ENCODE results near the gene IPO13.

Gene IPO13

DNA sequence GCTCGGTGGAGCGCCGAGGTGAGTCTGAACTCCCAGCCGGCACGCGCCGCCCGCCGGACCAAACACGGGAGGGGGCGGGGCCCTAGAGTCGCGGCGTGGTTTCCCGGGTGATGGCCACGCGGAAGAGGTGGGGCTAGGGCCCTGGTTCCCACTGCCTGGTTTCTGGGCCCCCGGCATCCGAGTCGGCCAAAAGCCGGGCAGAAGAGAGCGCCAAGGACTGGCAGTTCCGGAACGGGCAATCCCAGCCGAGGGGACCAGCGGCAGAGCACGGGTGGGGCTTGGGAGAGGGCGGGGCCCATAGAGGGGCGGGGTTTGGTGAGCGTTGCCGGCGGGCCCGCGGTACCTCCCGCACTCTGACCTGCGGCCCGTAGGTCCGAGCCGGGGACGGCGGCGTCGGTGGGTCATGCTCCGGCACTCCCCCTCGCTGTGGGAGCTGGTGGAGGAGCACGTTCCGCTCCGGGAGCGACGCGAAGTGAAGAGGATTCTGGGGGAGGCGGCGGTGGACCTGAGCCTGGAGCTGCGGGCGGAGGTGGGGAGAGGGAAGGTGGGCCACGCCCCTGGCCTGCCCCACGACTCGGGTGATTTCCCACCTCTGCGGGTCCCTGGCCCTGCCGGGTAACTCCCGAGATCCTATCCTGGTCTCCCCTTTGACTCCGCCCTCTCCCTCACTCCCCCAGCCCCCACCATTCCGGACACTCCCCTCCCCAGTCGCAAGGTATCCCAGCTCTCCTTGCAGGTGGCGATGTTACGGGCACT, 44.9 kb downstream of the IPO13 start, which contains the start of gene CCDC24:
CCDC24 (plus strand) TSS at position 124 of the 756 bp plus-strand sequence; CDS start at position 404, 280 bp downstream.
- peak; percentile 89 for DNase-seq

DNA sequence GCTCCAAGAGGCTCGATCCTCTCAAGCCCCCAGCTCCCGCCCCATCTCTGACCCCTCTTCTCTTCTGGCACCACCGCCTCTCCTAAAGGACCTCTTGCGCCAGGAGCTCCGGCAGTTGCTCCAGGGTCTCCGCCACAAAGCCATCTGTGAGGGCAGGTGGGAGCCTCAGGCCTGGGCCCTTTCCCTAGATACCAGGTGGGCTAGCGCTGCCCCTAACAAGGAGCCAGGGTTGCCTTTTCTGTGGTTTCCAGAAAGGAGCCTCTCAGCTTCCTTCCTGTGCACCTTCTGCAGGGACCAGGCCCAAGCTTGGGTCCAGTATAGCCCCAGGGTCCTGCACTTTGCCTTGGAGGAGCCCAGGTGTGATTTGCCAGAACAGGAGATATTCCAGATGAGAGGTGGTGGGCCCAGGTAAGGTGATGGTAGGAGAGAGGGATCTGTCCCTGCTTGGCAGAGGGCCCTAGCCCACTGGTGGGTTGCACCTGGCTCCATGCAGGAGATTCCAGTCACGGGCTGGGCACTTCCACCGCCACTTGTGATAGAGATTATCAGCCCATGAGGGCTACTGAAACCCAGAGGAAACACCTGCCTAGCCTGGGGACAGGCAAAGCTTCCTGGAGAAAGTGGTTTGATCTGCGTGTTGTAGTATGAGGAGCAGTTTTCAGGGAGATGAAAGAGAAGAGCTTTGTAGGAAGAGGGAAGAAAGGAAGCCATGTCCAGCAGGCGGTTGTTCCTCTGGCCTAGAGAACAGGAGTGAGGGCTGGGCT, 45.7 kb downstream of the IPO13 start:
- DNase-seq = no peak

DNA sequence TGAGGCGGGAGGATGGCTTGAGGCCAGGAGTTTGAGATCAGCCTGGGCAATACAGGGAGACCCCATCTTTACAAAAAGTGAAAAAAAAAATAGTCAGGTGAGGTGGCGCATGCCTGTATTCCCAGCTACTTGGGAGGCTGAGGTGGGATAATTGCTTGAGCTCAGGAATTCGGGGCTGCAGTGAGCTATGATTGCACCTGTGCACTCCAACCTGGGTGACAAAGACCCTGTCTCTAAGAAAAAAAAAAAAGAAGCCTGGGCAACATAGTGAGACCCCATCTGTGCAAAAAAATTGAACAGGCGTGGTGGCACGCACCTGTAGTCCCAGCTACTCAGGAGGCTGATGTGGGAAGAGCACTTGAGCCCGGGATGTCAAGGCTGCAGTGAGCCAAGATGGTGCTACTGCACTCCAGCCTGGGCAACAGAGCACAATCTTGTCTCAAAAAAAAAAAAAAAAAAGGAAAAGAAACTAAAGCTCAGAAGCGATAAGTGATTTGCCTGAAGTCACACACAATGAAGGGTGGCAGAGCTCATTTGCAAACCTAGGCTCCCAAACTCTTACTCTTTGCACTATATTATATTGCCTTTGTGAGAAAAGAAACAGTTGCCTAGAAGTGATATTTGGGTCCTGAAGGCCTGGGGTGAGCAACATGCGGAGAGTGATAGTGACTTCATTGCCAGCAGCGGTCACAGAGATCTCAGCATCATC, 46.6 kb downstream of the IPO13 start:
- no peak for DNase-seq

DNA sequence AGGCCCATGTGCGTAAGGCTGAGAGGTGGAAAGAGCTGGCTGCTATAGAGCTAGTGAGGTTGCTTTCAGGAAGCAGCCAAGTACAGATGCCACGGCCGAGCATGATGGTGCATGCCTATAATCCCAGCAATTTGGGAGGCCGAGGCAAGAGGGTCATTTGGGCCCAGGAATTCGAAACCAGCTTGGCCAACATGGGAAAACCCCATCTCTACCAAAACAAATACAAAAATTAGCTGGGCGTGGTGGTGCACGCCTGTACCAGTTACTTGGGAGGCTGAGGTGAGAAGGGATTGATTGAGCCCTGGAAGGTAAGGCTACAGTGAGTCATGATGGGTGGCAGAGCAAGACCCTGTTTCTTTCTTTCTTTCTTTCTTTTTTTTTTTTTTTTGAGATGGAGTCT, 47.3 kb downstream of the IPO13 start:
- no peak for DNase-seq

DNA sequence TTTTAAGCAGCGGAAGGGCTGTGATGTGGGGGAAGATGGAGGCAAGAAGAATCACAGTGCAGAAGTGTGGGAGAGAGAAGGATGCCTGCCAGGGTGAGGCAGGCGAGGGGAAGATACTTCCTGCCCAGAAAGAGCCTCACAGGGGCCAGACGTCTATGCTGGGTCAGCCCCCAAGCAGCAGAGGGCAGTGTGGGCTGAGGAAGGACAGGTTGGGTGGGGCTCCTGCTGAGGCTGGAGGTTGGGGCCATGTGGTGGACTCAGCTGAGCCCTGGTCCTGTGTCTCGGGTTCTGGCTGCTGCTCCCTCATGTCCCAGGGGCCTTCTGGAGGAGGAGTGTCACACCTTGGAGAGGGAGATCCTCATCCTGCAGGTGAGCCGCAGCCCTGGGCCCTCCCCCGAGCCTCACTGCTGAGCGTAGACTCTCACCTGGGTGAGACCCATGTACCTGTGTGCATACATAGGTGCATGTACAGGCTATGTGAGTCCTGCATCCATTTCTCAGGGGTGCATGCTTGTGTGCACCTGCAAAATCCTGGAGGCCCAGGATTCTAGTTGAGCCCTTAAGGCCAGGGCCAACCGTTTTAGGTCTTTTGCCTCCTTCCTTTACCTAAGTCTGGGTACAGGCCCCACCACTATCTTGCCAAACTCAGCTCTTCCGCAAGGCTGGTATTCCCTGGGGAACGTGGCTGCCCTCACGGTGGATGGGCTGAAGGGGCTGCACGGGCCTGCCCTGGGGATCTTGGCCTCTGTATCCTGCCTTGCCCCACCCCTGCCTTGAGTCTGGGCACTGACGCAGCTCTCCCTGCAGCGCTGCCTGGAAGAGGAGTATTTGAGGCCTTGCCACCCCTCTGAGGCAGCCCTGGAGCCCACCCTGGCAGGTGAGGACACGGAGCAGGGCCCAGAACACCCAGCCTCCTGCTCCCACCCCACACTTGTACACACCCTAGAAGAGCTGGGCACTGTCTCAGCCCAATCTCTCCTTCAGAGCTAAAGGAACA, 48.3 kb downstream of the IPO13 start:
- DNase-seq = peak; percentile 84

DNA sequence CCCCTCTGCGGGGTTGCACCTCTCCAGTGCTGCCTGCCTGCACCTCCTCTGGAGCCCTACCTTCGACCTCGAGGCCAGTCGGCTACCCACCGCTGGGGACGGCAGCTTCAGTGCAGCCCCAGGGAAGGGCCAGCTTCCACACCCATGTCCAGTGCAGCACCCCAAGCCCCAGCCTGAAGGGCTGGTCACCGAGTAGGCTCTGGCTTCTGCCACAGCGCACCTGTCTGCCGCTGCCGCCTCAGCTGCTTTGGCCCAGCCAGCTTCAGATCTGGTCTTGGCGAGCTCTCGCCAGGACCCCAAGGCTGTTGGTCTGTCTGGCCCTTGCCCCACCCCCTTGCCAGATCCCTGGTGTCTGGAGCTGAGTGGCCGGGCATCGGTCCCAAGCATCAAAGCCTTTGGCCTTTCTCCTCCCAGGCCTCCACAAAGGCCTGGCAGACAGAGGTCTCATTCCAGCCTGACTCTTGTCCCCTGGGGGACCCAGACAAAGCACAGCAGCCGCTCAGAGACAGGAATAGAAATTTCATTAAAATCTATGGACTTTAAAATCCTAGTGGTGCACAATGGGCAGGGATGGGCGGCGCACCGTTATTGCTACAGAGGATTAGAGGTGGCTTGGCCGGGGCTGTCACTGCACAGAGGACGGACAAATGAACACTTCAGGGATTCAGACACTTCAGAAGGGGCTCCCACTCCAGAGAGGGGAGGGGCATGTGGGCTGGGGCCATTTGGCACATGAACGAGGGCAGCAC, 49.4 kb downstream of the IPO13 start:
- DNase-seq = no peak

DNA sequence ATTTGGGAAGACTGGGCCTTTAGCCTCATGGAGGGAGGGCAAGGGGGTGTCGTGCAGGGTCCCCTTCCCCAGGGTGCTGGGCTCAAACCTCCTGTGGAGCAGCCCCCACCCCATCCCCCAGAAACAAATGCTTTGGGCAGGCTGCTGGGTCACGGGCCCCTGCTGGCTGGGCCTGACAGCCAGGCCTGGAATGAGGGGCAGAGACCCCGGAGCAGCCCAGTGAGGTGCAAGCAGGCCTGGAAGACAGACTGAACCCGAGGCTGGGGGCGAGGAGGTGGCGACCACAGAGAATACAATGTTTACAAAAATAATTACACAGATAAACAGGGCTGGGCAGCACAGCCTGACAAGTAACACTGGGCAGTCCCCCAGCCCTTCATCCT, 50.0 kb downstream of the IPO13 start:
- no peak for DNase-seq

DNA sequence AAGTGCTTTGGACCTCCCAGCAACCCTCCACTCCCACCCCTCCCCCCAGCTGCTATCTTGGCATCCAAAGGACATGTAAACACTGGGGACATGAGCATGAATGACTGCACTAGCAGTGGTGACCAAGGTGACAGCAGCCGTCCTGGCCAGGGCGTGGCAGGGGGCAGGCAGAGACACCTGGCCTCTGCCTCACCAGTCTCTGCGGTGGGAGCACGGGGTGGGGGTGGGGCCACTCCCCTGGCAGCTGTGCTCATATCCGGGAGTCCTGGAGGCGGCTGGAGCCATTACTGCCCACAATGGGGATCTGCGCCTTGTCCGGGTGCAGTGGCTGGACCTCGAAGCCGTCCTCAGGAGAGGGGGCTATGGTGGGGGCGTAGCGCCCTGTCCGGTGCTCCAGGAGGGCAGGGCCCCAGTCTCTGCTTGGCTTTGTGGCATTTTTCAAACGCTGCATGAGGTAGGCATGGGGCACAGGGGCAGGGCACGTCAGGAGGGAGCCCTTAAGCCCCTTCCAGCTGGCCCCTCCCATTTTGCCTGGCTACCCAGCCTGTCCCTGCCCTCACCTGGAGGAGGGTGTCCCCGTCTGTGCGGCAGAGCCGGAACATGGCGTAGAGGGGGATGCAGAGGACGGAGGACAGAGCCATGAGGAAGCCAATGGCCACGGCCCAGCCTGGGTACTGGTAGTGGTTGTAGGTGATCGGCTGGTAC, 50.7 kb downstream of the IPO13 start:
- DNase-seq = no peak

DNA sequence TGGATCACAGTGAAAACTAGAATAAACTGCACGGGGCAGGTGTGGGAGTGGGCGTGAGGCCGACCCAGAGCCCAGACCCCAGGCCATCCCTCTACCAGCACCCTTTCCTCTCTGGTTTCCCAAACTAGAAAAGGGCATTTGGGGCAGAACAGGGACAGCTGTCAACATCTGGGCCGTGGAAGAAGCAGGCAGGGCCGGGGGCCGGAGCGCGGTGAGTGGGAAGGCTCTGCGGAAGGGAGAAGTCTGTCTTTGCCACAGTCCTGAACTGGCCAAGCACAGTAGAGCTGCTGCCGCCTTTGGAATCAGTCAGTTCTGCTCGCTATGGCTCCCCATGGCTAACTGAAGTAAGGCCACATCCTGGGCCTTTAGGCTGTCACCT, 51.2 kb downstream of the IPO13 start:
- no peak for DNase-seq

DNA sequence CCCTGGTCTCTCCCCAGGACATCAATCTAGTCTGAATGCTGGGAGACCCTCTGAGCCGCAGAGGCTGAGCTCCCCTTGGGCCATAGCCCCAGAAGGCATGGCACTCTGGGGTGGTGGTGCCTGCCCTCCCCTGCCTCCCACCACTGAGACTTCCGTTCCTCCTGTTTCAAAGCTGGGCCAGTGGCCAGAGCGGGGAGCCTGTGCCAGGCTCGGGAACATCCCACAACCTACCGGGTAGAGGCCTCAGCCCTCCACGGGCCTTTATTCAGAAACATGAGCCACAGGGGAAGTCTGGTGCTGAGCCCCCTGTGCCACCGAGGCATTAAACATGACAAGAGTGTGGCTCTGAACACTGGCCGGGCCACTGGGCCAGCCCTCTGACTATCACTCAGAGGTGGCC, 52.7 kb downstream of the IPO13 start:
- DNase-seq = no peak

DNA sequence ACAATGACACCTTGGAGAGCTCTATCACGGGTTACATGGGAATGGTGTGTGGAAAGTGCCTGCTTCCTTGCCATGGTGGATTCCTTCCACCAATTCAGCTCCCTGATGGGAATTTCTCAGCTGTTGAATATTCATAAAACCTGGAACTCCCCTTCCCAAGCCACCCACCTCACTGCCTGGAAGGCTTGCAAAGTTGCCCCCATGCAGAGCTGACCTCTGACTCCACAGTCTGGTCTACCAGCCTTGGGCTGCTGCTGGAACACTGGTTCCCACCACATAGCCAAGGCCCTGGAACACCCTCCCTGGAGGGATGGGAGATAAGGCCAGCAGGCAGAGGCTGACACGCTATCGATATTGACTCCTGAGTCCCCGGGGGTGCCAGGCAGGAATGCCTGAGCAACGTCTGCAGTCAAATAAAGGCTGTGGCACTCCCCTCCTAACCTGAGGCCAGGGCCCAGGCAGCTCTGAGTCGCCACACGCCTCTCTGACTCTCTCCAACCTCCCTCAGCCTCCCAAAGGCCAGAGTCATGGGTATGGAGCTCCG, 53.4 kb downstream of the IPO13 start:
- no peak for DNase-seq

DNA sequence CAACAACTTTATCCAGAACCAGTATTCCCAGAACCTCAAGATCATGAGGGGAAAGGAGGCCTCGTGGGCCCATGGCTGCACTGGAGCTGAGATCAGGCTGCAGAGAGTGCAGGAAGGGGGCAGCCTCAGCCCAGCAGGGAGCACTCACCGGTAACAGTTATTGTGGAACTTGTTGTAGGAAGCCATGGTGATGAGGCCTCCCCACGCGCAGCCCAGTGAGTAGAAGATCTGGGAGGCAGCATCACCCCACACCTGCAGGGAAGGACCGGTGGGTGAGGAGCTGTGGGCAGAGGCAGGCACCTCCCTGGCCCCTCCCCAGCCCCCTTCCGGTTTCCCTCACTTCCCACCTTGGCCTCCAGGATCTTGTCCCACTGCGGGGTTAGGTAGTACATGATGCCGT, 55.4 kb downstream of the IPO13 start:
- no peak for DNase-seq

DNA sequence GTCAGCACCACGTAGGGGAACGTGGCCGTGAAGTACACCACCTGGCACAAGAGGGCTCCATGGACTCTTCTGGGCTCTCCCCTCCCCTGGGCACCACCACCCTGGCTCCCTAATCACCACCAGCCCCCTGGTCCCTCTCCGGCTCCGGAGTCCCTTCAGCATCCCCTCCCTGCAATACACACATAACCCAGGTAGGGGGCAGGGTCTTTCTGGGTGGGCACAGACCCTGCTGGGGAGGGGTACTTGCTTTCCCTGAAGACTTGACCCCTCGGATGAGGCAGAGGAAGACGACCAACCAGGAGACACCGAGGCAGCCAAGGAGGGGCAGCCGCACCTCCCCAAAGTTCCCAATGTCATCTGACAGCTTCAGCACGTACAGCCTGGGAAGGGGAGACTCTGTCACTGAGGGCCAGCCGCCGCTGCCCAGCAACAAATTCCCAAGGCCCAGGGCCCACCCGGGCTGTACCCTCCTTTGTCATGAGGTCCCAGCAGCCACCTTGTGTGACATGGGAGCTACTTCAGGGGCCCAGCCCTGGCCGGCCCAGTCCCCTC, 55.9 kb downstream of the IPO13 start:
- DNase-seq = no peak

DNA sequence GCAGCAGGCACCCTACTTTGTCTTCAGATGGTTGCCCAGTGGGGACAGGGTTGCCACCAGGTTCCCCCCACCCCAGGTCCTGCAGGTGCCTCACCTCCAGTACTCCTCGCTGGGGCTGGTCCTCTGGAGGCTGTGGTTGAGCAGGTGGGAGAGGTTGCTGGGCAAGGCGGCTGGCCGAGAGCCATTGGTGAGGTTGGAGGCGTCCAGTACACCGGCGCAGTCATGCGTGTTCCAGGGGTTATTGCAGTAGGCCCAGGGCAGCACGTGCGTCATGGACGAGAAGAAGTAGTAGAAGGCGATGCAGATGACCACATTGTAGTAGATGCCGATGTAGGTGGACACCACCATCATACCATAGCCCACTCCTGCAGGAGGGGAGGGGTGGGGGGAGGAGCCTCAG, 61.5 kb downstream of the IPO13 start:
- DNase-seq = no peak

DNA sequence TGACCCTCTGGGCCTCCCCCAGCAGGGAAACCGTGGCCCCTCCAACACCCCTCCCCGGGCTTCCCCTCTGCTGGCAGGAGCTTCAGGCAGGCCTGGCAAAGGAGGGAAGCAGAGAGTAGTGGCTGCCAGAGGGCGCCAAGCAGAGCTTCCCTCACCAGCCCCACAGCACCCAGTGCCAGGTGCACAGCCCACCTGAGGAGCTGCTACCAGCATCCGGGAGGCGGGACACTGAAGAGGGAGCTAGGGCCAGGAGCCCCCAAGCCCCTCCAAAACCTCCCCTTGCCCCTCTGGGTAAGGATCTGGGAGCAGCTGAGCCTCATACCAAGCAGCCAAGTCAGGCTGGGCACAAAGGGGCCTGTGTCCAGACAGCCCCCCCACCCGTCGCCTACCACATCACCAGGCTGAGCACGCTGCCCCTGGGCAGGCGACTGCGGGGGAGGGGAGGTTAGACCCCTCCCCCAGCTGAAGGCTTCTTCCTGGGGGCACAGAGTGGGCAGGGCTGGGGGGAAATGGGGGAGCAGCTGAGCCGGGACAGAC, 64.3 kb downstream of the IPO13 start:
- no peak for DNase-seq

DNA sequence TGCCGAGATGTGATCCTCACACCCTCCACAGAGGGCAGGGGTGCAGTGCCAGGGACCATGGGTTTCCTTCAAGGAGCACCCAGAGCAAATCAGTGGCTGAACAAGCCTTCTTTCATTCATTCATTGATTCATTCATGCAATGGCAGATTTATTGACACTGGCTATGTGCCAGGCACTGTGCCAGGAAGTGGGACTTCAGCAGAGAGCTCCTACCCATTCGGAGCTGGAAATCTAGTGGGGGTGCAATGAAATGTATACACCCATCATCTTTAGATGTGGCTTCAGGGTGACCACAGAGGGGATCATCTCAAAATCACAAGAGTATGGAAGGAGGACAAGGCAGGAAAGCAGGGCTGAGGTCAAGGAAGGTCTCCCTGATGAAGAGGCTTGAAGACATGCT, 65.7 kb downstream of the IPO13 start:
- DNase-seq = no peak

DNA sequence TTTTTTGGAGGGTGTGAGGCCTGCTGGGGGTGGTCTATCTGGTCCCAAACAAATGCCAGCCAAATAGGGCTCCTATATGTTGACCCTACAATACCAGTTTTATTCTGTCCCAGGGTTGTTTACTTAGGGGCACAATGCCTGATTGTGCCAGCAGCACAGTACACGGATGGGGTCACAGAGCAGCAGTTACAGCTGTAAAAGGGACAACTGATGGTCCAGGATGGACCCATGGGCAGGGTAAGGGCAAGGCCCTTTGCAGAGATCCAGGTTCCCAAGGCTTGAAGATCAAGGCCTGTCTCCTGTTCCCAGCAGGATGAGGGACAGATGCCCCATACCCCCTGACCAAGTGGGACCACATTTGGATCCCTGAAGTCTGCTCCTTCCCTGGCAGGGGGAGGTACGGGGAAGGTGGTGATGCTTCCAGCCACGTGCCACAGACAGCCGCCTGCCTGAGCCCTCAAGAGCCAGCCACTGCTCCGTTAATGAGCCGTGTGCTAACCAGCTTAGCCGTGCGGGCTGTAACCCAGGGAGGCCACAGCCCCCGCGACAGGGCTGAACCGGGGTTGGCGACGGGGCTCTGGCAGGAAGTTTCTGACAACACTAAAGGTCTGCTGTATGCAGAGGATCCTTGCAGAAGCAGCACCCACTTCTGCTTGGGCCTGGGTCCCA, 66.3 kb downstream of the IPO13 start:
- DNase-seq = peak; percentile 38

DNA sequence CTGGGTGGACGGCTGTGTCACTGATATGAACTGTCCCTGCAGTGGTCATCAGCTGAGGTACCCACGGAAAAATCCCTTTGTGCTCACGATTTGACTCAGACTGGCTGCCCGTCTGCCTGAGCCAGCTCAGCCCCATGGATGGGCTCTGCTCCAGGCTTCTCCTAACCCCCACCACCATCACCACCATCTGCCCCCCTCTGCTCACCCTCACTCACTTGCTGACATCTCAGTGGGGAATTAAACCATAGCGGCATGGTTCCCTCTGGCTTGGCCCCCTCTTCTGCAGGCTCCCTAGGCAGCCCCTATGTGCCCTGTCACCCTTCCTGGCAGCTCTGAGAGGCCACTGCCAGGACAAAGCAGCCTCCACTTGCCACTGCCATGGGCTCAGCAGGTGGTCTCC, 67.2 kb downstream of the IPO13 start:
- no peak for DNase-seq

DNA sequence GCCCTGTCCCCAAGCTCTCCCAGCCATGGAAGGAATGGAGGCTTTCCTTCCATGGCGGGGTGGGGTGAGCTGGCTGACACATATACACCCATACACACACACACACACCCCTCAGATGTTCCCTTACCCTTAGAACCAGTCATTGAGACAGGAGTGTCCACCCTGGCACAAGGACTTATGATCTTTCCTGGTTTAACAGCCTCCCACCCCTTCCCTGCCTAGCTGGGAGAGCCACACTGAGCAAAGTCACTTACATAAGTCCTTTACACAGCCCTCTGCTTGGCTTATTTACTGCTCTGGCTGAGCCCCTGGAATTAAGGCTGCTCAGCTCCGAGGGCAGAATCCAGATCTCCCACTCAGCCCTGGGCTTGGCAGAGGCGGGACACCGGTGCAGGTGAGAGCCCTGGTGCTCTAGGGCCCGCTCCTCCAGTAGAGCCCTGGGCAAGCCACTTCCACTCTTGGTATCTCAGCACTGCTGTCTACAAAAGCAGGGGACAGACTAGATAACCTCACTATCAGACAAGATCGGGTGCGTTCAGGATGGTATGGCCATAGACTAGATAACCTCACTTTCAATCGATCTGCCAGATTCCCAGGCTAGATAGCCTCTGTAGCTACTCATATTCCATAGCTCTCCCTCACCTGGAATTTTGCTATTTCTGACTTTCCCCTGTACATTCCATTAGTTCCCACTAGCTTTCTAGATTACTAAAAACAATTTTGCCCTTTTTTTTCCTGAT, 67.8 kb downstream of the IPO13 start:
- DNase-seq = no peak
